ENCODE data around the gene MEOX2.

GRCh38 chr7:15600298-15600697 lies 86.2 kb downstream of the MEOX2 start:
- TF ChIP-seq CTCF (IDR thresholded peaks at IDR 0.05) (no peak), POLR2A (IDR thresholded peaks at IDR 0.05) (no peak)

Measured in testis (tissue), 2 donors.